Large intestine (tissue), 3 donors: Measurements from ENCODE around the gene NUAK1. TPM values are rescaled to one million over a fixed set of nuclear protein-coding genes. Genes with fewer than 3 reads are reported as not detected.
A peak's percentile ranks its signal among the peaks of the same experiment; 100 is the strongest.

Source experiments
- DNase-seq, 2 donors: peaks; one replicate each; pipeline versions ENCODE4 v3.0.0 to v3.0.0-alpha.2; 2013
- H3K27ac ChIP-seq: one replicate; pipeline ENCODE4 v1.5.1; 2013; ENCODE audit warnings: low read length
- H3K27me3 ChIP-seq: 2 replicates; pipeline ENCODE4 v1.6.1; 2013; ENCODE audit warnings: low read length; ENCODE audit not compliant: control insufficient read depth, insufficient read depth
- H3K36me3 ChIP-seq: 2 replicates; pipeline ENCODE4 v1.6.1; 2013; ENCODE audit warnings: low read length; ENCODE audit not compliant: control insufficient read depth, insufficient read depth
- H3K4me1 ChIP-seq: one replicate; pipeline ENCODE4 v1.6.1; 2013; ENCODE audit warnings: low read length; ENCODE audit not compliant: control insufficient read depth, insufficient read depth
- H3K4me3 ChIP-seq: one replicate; pipeline ENCODE4 v1.5.1; 2013; ENCODE audit warnings: low read length
- H3K9me3 ChIP-seq: one replicate; pipeline ENCODE4 v1.6.1; 2013; ENCODE audit warnings: mild to moderate bottlenecking, low read depth, low read length, moderate library complexity; ENCODE audit not compliant: control insufficient read depth
- WGBS: methylation state at CpG from one replicate; pipeline ENCODE4 v1.1.5; 2013; ENCODE audit warnings: low lambda C conversion rate; ENCODE audit not compliant: insufficient coverage; 5-methylcytosine and 5-hydroxymethylcytosine counted together
- polyA plus RNA-seq: library from polyadenylated mRNA; unstranded; fragments of 120-200 nt; gene quantifications from one replicate; pipeline ENCODE4 v1.2.1, GENCODE V29; 2013

The NUAK1 gene
- polyA plus RNA-seq, 1 donor, result 3.1 TPM

DNA sequence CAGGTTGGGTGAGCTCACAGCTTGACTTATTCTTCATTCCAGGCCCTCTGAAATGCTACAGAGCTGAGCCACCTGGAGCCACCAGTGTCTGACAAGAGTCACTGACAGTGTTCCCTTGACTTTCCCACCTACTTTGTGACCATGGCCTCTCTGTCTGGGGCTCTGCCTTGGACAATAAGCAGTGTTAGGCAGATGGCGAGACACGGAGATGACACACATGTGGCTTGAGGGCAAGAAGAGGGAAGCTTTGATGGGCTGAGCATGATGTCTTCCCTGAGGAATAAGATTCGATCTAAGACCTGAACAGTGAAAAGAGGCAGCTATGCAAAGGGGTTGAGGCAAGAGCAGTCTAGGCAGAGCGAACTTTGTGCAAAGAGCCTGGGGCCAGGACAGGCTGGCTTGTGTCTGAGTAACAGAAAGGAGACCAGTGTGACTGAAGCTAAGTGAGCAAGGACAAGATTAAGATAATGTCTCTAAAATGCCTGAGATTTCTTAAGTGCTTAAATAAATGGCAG, 105.5 kb downstream of the NUAK1 start:
- H3K27me3 ChIP-seq, result peaks cover 3% of the 10 kb centered on the region

DNA sequence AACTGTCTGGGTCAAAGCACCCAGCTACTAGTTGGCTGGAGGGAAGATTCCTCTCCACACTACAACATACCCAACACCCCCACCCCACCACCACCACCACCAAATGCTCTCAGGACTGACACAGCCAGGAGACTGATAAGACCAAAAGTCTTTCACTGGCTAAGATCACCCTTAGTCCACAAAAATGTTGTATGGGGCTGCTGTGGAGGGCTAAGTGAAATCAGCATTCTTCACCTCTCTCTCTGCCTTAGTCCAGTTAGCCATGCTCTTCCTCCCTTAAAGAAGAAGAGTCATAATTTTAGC, 106.2 kb downstream of the NUAK1 start:
- no peak for DNase-seq
- Histone ChIP-seq H3K27ac (no peak overlapping the region), H3K4me3 (no peak overlapping the region), H3K9me3 (no peaks in the 10 kb centered on the region), H3K36me3 (no peaks in the 10 kb centered on the region), H3K4me1 (no peaks in the 10 kb centered on the region), H3K27me3 (peaks cover 3% of the 10 kb centered on the region)

More for the DNA sequence above, 105.5 kb downstream of the NUAK1 start:
- Histone ChIP-seq H3K4me1 (no peaks in the 10 kb centered on the region), H3K9me3 (no peaks in the 10 kb centered on the region), H3K36me3 (no peaks in the 10 kb centered on the region), H3K4me3 (no peak overlapping the region), H3K27ac (no peak overlapping the region)
- WGBS, result 100% methylated on average over 2 of the region's 4 CpGs
- no peak for DNase-seq

GRCh38 chr12:106031761-106032622, 106.8 kb downstream of the NUAK1 start:
- no peak for DNase-seq

GRCh38 chr12:106030210-106031071, 108.3 kb downstream of the NUAK1 start:
- H3K9me3 ChIP-seq, result no peaks in the 10 kb centered on the region

More at GRCh38 chr12:106031761-106032622, 106.8 kb downstream of the NUAK1 start:
- no peaks in the 10 kb centered on the region for H3K4me1 ChIP-seq
- no peak overlapping the region for H3K4me3 ChIP-seq
- no peaks in the 10 kb centered on the region for H3K9me3 ChIP-seq
- H3K27me3 ChIP-seq, result peaks cover 3% of the 10 kb centered on the region
- H3K36me3 ChIP-seq, result no peaks in the 10 kb centered on the region
- H3K27ac ChIP-seq, result no peak overlapping the region
- 100% methylated on average over 1 of the region's 4 CpGs for WGBS

GRCh38 chr12:106029532-106029931, 109.2 kb downstream of the NUAK1 start:
- Histone ChIP-seq H3K36me3 (no peaks in the 10 kb centered on the region), H3K4me3 (no peak overlapping the region), H3K27ac (no peak overlapping the region), H3K27me3 (peaks cover 6% of the 10 kb centered on the region), H3K9me3 (no peaks in the 10 kb centered on the region), H3K4me1 (no peaks in the 10 kb centered on the region)
- WGBS, result 80% methylated on average over 1 of the region's 1 CpG
- no peak for DNase-seq

More at GRCh38 chr12:106030210-106031071, 108.3 kb downstream of the NUAK1 start:
- DNase-seq, result peak in 1 of 2 donors; percentile 17
- Histone ChIP-seq H3K27ac (no peak overlapping the region), H3K4me3 (no peak overlapping the region), H3K4me1 (no peaks in the 10 kb centered on the region), H3K27me3 (peaks cover 6% of the 10 kb centered on the region), H3K36me3 (no peaks in the 10 kb centered on the region)
- WGBS, result 80% methylated on average over 1 of the region's 12 CpGs

DNA sequence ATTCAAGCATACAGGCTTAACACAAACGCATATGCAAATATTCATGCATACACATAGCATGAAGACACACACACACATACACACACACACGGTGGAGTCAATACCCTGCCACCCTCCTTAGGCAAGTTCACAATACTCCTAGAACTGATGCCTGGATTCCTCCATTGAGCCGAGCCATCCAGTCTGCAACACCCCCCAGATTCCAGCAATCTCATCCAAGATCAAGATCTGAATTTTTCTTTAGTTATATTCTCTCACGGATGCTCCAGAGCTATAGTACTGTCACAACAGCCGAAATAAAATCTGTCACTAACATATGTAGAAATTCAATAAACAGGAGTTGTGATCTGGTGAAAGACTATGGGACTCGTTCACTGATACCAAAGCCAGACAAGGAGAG, 110.8 kb downstream of the NUAK1 start:
- Histone ChIP-seq H3K4me3 (no peak overlapping the region), H3K27me3 (peaks cover 6% of the 10 kb centered on the region), H3K9me3 (no peaks in the 10 kb centered on the region), H3K4me1 (no peaks in the 10 kb centered on the region), H3K27ac (no peak overlapping the region), H3K36me3 (no peaks in the 10 kb centered on the region)
- WGBS, result no CpG with 5 or more reads among the region's 6 CpGs
- DNase-seq, result no peak

GRCh38 chr12:106027286-106027685, 111.5 kb downstream of the NUAK1 start:
- no peaks in the 10 kb centered on the region for H3K9me3 ChIP-seq
- no peaks in the 10 kb centered on the region for H3K36me3 ChIP-seq
- WGBS, result no CpG with 5 or more reads among the region's 5 CpGs
- H3K4me1 ChIP-seq, result peaks cover 4% of the 10 kb centered on the region
- no peak for DNase-seq
- H3K27ac ChIP-seq, result no peak overlapping the region
- H3K27me3 ChIP-seq, result peaks cover 3% of the 10 kb centered on the region
- no peak overlapping the region for H3K4me3 ChIP-seq

DNA sequence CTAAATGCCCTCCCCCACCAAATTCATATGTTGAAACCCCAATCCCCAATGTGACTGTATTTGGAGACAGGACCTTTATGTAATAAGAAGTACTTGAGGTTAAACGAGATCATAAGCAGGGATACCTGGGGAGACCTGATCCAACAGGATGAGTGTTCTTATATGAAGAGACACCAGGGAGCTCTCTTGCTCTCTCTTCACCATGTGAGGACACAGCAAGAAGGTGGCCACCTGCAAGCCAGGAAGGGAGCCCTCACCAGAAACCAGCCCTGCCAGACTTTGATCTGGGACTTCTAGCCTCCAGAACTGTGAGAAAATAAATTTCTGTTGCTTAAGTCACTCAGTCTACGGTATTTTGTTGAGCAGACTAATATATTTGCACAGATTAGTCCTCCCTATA, 113.6 kb downstream of the NUAK1 start:
- peaks cover 3% of the 10 kb centered on the region for H3K27me3 ChIP-seq
- no peaks in the 10 kb centered on the region for H3K36me3 ChIP-seq
- no CpG with 5 or more reads among the region's 2 CpGs for WGBS
- H3K9me3 ChIP-seq, result no peaks in the 10 kb centered on the region
- no peak overlapping the region for H3K4me3 ChIP-seq
- peaks cover 11% of the 10 kb centered on the region for H3K4me1 ChIP-seq
- no peak overlapping the region for H3K27ac ChIP-seq
- DNase-seq, result no peak

GRCh38 chr12:106023039-106023438, 115.7 kb downstream of the NUAK1 start:
- Histone ChIP-seq H3K36me3 (no peaks in the 10 kb centered on the region), H3K27me3 (peaks cover 3% of the 10 kb centered on the region), H3K4me1 (peaks cover 11% of the 10 kb centered on the region), H3K4me3 (no peak overlapping the region), H3K27ac (no peak overlapping the region), H3K9me3 (no peaks in the 10 kb centered on the region)
- no CpG with 5 or more reads among the region's 2 CpGs for WGBS
- no peak for DNase-seq

DNA sequence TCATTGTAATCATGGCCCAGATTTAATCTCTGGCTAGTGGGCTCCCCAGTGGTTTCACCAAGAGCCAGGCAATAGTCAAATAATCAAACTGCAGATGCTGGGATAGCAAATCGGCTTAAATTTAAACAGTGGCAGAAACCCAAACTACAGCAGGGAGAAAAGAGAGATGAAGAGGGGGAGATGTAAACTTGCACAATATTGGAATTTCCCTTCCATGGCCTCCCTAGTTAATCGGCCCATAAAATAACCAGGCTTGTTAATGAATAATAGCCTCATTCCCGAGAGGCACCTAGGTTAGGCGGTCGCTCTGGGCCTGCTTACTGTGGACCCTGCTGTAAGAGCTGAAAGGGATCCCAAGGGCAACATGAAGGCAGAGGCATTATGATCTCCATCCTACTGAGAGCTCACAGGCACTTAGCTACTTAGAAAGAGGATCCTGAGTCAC, 116.2 kb downstream of the NUAK1 start:
- Histone ChIP-seq H3K27ac (no peak overlapping the region), H3K27me3 (peaks cover 3% of the 10 kb centered on the region), H3K4me3 (no peak overlapping the region), H3K4me1 (peaks cover 11% of the 10 kb centered on the region), H3K9me3 (no peaks in the 10 kb centered on the region), H3K36me3 (no peaks in the 10 kb centered on the region)
- no CpG with 5 or more reads among the region's 5 CpGs for WGBS
- peak; percentile 28 to 77 for DNase-seq
